ENCODE measurements around the gene ANKS1B.

Gene ANKS1B

DNA sequence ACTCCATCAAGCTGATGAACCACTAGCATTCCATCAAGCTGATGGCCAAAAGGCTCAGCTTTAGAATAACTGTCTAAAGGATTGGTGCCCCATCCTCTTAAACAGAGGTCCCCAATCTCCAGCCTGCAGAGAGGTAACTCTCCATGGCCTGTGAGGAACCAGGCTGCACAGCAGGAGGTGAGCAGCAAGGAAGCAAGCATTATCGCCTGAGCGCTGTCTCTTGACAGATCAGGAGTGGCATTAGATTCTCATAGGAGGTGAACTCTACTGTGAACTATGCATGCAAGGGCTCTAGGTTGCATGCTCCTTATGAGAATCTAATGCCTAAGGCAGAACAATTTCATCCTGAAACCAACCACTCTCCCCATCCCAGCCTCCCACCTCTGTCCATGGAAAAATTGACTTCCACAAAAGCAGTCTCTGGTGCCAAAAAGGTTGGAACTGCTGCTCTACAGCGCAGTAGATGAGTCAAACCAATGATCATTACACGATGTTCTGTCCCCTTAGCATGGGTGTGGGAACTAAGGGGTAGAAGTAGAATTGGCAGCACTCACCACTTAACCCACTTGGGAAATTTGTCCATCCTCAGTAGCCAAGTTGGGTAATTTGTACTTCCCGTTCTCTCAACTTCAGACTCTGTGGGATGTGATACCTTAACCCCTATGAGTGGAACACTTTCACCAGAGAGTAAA is 66.9 kb downstream of the ANKS1B start:
- no peak for ATAC-seq
- no peak for TF ChIP-seq ZNF8 (CRISPR knock-in tag; IDR thresholded peaks at IDR 0.05)
- TF ChIP-seq RARB (CRISPR knock-in tag; IDR thresholded peaks at IDR 0.05), result no peak
- TF ChIP-seq ARNTL (CRISPR knock-in tag; IDR thresholded peaks at IDR 0.05; ENCODE audit: borderline replicate concordance, low read depth), result no peak

DNA sequence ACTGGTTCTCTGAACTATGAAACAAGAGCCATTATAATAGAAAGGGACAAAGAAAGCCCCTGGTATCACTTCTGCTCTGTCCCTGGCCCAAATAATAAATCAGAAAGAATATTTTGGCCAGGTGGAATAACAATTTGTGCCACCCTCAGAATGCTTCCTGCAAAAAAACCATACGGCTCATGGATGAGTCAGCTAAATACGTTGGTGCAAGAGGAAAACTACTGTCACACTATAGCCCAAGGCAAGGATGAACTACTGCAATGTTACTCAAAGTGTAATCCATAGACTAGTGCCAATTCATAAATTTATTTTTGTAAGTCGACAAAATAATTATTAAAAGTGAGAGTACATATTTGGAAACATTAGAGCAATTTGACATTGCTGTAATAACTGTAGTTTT is 68.2 kb downstream of the ANKS1B start:
- TF ChIP-seq OSR1 (CRISPR knock-in tag; IDR thresholded peaks at IDR 0.05) (no peak), ZNF565 (CRISPR knock-in tag; conservative IDR thresholded peaks at IDR 0.05; ENCODE audit: low read depth) (no peak)
- TF ChIP-seq, protein P1, sequence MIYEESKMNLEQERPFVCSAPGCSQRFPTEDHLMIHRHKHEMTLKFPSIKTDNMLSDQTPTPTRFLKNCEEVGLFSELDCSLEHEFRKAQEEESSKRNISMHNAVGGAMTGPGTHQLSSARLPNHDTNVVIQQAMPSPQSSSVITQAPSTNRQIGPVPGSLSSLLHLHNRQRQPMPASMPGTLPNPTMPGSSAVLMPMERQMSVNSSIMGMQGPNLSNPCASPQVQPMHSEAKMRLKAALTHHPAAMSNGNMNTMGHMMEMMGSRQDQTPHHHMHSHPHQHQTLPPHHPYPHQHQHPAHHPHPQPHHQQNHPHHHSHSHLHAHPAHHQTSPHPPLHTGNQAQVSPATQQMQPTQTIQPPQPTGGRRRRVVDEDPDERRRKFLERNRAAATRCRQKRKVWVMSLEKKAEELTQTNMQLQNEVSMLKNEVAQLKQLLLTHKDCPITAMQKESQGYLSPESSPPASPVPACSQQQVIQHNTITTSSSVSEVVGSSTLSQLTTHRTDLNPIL (CRISPR knock-in tag; IDR thresholded peaks at IDR 0.05; ENCODE audit: low read depth), result no peak
- ATAC-seq, result no peak

GRCh38 chr12:99915251-99916082 is 69.3 kb downstream of the ANKS1B start:
- ATAC-seq, result peak; percentile 77

More at GRCh38 chr12:99915251-99916082, 69.3 kb downstream of the ANKS1B start:
- TF ChIP-seq OSR1 (CRISPR knock-in tag; IDR thresholded peaks at IDR 0.05) (no peak), TOX (CRISPR knock-in tag; IDR thresholded peaks at IDR 0.05; ENCODE audit: borderline replicate concordance) (peak; percentile 68; the same call in 1 of the 2 replicates), TCF4 (CRISPR knock-in tag; IDR thresholded peaks at IDR 0.05; ENCODE audit: borderline replicate concordance) (no peak), ISL1 (CRISPR knock-in tag; IDR thresholded peaks at IDR 0.05) (peak; percentile 96), CSRNP3 (CRISPR knock-in tag; IDR thresholded peaks at IDR 0.05) (no peak), ZFP30 (CRISPR knock-in tag; IDR thresholded peaks at IDR 0.05) (no peak), ZNF70 (CRISPR knock-in tag; IDR thresholded peaks at IDR 0.05) (no peak), ZC3H10 (CRISPR knock-in tag; IDR thresholded peaks at IDR 0.05) (peak; percentile 66; the same call in 1 of the 2 replicates), GLIS3 (CRISPR knock-in tag; IDR thresholded peaks at IDR 0.05) (0 out of 2 replicates have a peak, but pooled peaks have one; percentile 49), CSDC2 (CRISPR knock-in tag; IDR thresholded peaks at IDR 0.05) (0 out of 2 replicates have a peak, but pooled peaks have one; percentile 43), ARNTL (CRISPR knock-in tag; IDR thresholded peaks at IDR 0.05; ENCODE audit: borderline replicate concordance, low read depth) (no peak), RARB (CRISPR knock-in tag; IDR thresholded peaks at IDR 0.05) (no peak), ESRRG (CRISPR knock-in tag; IDR thresholded peaks at IDR 0.05) (no peak)
- TF ChIP-seq, protein P1 (CRISPR knock-in tag; IDR thresholded peaks at IDR 0.05; ENCODE audit: low read depth), result 0 out of 2 replicates have a peak, but pooled peaks have one; percentile 29
- TF ChIP-seq, protein P2, sequence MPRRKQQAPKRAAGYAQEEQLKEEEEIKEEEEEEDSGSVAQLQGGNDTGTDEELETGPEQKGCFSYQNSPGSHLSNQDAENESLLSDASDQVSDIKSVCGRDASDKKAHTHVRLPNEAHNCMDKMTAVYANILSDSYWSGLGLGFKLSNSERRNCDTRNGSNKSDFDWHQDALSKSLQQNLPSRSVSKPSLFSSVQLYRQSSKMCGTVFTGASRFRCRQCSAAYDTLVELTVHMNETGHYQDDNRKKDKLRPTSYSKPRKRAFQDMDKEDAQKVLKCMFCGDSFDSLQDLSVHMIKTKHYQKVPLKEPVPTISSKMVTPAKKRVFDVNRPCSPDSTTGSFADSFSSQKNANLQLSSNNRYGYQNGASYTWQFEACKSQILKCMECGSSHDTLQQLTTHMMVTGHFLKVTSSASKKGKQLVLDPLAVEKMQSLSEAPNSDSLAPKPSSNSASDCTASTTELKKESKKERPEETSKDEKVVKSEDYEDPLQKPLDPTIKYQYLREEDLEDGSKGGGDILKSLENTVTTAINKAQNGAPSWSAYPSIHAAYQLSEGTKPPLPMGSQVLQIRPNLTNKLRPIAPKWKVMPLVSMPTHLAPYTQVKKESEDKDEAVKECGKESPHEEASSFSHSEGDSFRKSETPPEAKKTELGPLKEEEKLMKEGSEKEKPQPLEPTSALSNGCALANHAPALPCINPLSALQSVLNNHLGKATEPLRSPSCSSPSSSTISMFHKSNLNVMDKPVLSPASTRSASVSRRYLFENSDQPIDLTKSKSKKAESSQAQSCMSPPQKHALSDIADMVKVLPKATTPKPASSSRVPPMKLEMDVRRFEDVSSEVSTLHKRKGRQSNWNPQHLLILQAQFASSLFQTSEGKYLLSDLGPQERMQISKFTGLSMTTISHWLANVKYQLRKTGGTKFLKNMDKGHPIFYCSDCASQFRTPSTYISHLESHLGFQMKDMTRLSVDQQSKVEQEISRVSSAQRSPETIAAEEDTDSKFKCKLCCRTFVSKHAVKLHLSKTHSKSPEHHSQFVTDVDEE (CRISPR knock-in tag; IDR thresholded peaks at IDR 0.05), result no peak
- TF ChIP-seq, protein P3, sequence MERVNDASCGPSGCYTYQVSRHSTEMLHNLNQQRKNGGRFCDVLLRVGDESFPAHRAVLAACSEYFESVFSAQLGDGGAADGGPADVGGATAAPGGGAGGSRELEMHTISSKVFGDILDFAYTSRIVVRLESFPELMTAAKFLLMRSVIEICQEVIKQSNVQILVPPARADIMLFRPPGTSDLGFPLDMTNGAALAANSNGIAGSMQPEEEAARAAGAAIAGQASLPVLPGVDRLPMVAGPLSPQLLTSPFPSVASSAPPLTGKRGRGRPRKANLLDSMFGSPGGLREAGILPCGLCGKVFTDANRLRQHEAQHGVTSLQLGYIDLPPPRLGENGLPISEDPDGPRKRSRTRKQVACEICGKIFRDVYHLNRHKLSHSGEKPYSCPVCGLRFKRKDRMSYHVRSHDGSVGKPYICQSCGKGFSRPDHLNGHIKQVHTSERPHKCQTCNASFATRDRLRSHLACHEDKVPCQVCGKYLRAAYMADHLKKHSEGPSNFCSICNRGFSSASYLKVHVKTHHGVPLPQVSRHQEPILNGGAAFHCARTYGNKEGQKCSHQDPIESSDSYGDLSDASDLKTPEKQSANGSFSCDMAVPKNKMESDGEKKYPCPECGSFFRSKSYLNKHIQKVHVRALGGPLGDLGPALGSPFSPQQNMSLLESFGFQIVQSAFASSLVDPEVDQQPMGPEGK (CRISPR knock-in tag; IDR thresholded peaks at IDR 0.05; ENCODE audit: borderline replicate concordance), result no peak
- TF ChIP-seq, protein P4, sequence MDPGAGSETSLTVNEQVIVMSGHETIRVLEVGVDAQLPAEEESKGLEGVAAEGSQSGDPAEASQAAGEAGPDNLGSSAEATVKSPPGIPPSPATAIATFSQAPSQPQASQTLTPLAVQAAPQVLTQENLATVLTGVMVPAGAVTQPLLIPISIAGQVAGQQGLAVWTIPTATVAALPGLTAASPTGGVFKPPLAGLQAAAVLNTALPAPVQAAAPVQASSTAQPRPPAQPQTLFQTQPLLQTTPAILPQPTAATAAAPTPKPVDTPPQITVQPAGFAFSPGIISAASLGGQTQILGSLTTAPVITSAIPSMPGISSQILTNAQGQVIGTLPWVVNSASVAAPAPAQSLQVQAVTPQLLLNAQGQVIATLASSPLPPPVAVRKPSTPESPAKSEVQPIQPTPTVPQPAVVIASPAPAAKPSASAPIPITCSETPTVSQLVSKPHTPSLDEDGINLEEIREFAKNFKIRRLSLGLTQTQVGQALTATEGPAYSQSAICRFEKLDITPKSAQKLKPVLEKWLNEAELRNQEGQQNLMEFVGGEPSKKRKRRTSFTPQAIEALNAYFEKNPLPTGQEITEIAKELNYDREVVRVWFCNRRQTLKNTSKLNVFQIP (CRISPR knock-in tag; IDR thresholded peaks at IDR 0.05; ENCODE audit: borderline replicate concordance, low read depth), result no peak
